ENCODE measurements around the gene HMOX1.

GRCh38 chr22:35345808-35346505 is 34.9 kb upstream of the HMOX1 start:
- TF ChIP-seq POLR2A (IDR thresholded peaks at IDR 0.05): no peak
- no peak for TF ChIP-seq CTCF (IDR thresholded peaks at IDR 0.05)

All from adrenal gland (tissue), 5 donors.